ENCODE results near the gene PRTN3.
"Not testable (repeated sequence)": the region's sequence is repeated elsewhere in the genome, so short reads cannot be mapped to it uniquely, and the experiment has no call there.

PRTN3 gene

DNA sequence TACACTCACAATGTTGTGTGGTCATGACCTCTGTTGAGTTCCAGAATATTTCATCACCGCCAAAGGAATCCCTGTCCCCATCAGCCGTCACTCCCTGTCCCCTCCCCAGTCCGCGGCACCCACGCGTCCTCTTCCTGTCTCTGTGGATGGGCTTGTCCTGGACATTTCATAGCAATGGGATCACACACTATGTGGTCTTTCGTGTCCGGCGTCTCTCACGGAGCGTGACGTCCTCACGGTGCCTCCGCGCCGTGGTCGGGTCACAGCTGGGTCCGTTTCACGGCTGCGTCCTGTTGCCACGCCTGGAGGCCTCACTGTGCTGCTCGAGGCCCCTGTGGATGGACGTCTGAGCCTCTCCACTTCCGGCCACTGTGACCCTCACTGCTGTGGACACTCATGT lies 6.6 kb upstream of the PRTN3 start:
- no peak for DNase-seq (ENCODE audit: insufficient read length, low spot score)
- no peak for TF ChIP-seq POLR2A (IDR thresholded peaks at IDR 0.05; ENCODE audit: low read depth, low read length)
- FAIRE-seq: no peak

DNA sequence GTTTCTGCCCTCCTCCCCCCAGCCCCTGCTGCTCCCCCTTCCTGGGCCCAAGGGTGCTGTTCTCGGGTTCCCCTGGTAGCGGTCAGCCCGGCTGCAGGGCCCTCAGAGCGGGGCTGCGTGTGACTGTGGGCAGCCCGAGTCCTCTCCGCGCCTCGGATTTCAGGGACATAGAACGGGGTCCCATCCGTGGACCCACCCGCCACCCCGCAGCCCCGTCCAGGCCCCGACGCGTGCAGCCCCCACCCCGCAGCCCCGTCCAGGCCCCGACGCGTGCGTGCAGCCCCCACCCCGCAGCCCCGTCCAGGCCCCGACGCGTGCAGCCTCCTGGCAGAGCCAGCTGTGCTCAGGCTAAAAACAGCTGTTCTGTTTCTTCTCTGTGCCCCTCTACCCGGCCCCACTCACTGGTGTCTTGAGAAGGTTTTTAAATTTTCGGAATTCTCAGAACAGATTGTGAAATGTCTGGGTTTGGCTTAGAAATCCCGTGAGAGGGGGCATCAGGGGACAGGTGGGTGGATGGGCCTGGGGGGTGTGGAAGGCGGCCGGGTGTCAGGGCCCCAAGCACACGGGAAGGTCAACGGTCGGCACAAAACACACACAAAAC lies 5.5 kb upstream of the PRTN3 start:
- DNase-seq (ENCODE audit: insufficient read length, low spot score) (no peak), FAIRE-seq (no peak)
- TF ChIP-seq POLR2A (IDR thresholded peaks at IDR 0.05; ENCODE audit: low read depth, low read length): no peak

DNA sequence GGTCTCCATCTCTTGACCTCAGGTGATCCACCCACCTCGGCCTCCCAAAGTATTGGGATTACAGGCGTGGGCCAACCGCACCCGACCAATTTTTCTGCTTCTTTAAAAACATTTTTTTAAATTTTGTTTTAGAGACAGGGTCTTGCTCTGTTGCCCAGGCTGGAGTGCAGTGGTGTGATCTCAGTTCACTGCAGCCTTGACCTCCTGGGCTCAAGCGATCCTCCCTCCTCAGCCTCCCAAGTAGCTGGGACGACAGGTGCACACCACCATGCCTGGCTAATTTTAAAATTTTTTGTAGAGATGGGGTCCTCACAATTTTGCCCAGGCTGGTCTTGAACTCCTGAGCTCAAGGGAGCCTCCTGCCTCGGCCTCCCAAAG lies 2.0 kb downstream of the PRTN3 start:
- DNase-seq (ENCODE audit: insufficient read length, low spot score); FAIRE-seq: not testable (repeated sequence)

DNA sequence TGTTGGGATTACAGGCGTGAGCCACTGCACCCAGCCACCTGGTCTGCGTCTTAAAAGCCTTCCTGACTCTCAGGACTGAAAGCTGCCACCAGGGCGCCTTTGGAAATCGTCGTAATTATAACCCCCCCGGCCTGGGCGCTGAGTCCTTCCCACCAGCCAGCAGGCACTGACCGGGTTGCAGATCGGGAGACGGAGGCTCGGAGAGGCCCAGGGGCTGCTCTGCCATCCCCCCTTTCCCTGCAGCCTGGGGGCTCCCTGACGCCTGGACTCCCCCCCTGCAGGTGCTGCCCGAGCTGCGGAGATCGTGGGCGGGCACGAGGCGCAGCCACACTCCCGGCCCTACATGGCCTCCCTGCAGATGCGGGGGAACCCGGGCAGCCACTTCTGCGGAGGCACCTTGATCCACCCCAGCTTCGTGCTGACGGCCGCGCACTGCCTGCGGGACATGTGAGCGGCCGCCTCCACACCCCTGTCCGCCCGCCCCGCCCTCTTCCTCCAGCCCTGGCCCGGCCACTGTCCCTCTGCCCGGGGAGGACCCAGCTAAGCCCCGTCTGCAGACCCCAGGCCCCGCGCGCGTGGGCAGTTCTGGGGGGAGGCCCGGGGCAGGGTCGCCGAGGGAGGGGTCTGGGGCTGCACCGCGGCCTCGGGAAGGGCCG lies 2.5 kb downstream of the PRTN3 start:
- TF ChIP-seq POLR2A (IDR thresholded peaks at IDR 0.05; ENCODE audit: low read depth, low read length): no peak
- DNase-seq (ENCODE audit: insufficient read length, low spot score): no peak
- no peak for FAIRE-seq

DNA sequence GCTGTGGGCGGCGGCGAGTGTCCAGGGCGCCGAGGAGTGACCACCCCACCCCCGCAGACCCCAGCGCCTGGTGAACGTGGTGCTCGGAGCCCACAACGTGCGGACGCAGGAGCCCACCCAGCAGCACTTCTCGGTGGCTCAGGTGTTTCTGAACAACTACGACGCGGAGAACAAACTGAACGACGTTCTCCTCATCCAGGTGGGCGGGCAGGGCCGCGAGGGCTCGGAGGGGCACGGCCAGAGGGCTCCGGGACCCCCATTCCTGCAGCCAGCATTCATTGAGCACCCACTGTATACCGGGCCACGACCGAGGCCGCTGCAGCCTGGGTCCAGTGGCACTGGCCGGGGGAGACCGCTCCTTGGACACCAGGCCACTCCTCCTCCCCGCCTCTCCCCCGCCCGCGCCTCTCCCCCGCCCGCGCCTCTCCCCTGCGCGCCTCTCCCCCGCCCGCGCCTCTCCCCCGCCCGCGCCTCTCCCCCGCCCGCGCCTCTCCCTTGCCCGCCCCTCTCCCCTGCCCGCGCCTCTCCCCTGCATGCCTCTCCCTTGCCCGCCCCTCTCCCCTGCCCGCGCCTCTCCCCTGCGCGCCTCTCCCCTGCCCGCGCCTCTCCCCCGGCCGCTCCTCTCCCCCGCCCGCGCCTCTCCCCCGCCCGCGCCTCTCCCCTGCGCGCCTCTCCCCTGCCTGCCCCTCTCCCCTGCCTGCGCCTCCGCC lies 3.2 kb downstream of the PRTN3 start:
- no peak for TF ChIP-seq POLR2A (IDR thresholded peaks at IDR 0.05; ENCODE audit: low read depth, low read length)
- FAIRE-seq (no peak), DNase-seq (ENCODE audit: insufficient read length, low spot score) (no peak)

DNA sequence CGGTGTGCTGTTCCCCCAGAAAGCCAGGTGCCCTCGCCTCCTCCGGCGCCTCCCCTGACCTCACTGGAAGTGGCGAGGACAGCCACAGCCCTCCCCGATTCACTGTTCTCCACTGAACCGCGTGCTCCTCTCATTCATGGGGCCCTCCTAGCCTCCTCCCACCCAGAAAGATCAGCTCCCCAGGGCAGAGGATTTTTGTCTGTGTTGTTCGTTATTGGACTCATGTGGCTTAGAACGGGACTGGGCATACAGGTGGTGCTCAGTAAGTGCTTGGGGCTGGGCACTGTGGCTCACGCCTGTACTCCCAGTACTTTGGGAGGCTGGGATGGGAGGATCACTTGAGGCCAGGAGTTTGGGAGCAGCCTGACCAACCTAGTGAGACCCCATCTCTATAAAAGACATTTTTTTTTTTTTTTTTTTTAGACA lies 3.8 kb downstream of the PRTN3 start:
- DNase-seq (ENCODE audit: insufficient read length, low spot score): no peak
- FAIRE-seq: no peak

DNA sequence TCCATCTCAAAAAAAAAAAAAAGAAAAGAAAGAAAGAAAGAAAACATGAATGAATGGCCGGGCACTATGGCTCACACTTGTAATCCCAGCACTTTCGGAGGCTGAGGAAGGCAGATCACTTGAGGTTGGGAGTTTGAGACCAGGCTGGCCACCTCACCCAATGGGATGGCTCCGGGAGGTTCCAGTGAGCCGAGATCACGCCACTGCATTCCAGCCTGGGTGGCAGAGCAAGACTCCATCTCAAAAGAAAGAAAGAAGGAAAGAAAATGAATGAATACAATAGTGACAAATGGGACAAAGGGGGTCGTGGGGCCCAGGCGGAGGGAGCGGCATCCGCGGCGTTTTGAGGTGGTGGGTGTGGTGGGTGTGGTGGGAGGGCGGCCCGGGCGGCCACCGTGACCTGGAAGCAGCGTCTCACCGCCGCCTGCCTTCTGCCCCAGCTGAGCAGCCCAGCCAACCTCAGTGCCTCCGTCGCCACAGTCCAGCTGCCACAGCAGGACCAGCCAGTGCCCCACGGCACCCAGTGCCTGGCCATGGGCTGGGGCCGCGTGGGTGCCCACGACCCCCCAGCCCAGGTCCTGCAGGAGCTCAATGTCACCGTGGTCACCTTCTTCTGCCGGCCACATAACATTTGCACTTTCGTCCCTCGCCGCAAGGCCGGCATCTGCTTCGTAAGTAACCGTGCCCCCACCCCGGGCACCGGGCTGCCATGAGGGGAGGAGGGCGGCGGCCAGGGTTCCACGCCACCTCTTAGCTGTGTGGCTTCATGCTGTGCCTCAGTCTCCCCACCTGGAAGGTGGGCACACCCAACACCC lies 5.1 kb downstream of the PRTN3 start:
- TF ChIP-seq POLR2A (IDR thresholded peaks at IDR 0.05; ENCODE audit: low read depth, low read length): no peak
- DNase-seq (ENCODE audit: insufficient read length, low spot score): no peak
- FAIRE-seq: no peak

More for the DNA sequence above, 3.8 kb downstream of the PRTN3 start:
- TF ChIP-seq POLR2A (IDR thresholded peaks at IDR 0.05; ENCODE audit: low read depth, low read length): no peak

DNA sequence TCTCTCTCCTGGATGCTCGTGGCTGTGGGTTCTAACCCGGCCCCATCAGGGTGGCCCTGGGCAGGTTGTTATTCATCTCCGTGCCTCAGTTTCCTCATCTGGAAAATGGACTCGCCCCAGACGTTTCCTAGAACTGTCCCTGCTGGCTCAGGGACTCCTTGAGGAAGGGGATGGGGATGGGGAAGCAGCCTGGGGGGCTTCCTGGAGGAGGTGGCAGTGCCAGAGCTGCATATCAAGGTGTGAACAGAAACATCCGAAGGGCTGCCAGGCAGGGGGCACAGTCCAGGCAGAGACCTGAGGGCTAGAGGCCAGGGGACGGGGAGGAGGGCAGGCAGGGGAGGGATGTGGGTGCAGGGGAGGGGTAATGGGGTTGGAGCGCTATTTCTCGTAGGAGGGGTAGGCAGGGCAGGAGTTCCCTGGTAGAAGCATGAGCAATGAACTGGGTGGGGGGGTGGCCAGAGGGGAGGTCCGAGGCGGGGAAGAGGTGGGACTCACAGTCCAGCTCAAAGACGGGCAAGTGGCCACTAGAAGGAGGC lies 7.7 kb downstream of the PRTN3 start:
- no peak for DNase-seq (ENCODE audit: insufficient read length, low spot score)
- no peak for TF ChIP-seq POLR2A (IDR thresholded peaks at IDR 0.05; ENCODE audit: low read depth, low read length)
- FAIRE-seq: no peak

DNA sequence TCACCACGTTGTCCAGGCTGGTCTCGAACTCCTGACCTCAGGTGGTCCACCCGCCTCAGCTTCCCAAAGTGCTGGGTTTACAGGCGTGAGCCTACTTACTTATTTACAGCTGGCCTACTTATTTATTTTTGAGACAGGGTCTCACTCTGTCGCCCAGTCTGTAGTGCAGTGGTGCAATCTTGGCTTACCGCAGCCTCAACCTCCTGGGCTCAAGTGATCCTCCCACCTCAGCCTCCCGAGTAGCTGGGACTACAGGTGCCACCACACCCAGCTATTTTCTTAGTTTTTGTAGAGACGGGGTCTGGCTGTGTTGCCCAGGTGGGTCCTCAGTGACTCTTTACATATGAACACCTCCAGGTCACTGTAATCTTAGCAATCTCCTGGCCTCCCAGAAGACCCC lies 8.4 kb downstream of the PRTN3 start:
- FAIRE-seq; DNase-seq (ENCODE audit: insufficient read length, low spot score): not testable (repeated sequence)

DNA sequence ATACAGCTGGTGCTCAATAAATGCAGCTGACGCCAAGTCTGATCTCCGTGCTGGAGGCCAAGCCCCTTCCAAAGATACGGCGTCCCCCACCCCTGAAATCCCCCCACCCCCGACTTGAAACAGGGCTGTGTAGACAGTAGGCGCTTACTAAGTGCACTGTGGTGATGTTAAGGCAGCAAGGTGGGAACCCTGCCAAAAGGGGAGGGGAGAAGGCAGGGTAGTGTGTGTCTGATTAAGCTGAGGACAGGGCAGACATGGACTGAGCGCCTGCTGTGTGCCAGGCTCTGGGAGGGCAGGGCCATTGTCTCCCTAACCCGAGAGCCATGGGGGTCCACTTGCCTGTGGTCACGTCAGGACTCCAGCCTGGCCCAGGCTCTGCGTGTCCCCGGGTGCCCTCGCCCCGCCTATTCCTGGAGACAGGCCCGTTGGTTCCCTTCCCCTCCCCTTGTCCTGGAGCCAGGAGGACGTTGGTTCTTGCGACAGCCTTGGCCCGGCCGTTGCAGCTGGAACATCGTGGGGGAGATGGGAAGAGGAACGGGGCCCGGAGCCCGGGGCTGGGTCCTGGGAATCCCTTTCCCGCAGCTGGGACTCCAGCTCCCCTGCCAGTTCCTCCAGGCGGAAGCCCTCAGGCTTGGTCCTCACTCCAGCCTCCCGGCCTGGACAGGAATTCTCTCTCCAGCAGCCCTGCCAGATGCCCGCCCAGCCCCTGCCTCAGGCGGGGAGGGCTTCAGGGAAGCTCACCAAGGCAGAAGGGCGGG lies 9.6 kb downstream of the PRTN3 start:
- FAIRE-seq (peak; percentile 90), DNase-seq (ENCODE audit: insufficient read length, low spot score) (peak; percentile 96)
- peak; percentile 20; the same call in 1 of the 2 replicates for TF ChIP-seq POLR2A (IDR thresholded peaks at IDR 0.05; ENCODE audit: low read depth, low read length)

DNA sequence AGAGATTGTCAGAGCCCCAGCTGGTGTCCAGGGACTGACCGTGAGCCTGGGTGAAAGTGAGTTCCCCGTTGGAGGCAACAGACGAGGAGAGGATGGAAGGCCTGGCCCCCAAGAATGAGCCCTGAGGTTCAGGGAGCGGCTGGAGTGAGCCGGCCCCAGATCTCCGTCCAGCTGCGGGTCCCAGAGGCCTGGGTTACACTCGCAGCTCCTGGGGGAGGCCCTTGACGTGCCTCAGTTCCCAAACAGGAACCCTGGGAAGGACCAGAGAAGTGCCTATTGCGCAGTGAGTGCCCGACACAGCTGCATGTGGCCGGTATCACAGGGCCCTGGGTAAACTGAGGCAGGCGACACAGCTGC lies 10.2 kb downstream of the PRTN3 start:
- DNase-seq (ENCODE audit: insufficient read length, low spot score): no peak
- no peak for TF ChIP-seq POLR2A (IDR thresholded peaks at IDR 0.05; ENCODE audit: low read depth, low read length)
- no peak for FAIRE-seq

DNA sequence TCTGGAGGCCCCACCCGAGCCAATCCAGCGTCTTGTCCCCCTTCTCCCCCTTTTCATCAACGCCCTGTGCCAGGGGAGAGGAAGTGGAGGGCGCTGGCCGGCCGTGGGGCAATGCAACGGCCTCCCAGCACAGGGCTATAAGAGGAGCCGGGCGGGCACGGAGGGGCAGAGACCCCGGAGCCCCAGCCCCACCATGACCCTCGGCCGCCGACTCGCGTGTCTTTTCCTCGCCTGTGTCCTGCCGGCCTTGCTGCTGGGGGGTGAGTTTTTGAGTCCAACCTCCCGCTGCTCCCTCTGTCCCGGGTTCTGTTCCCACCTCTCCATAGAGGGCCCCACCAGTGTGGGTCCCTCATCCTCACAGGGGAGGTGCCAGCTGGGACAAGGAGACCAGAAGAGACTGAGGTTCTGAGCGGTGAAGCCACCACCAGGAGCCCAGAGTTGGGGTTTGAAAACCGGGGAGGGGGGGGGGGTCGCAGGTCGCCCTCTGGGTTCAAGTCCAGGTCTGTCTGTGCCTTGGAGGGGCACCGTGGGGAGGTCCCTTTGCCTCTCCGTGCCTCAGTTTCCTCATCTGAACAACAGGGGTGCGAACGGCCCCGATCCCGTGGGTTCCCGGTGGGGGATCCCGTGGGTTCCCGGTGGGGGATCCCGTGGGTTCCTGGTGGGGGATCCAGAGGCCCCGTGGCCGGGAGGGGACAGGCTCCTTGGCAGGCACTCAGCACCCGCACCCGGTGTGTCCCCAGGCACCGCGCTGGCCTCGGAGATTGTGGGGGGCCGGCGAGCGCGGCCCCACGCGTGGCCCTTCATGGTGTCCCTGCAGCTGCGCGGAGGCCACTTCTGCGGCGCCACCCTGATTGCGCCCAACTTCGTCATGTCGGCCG lies 11.6 kb downstream of the PRTN3 start, which contains the start of gene ELANE:
Gene ELANE, plus strand, starts transcription at position 168 of the 878 bp plus-strand sequence. Its CDS starts 26 bp downstream, at position 194.
- no peak for FAIRE-seq
- no peak for TF ChIP-seq POLR2A (IDR thresholded peaks at IDR 0.05; ENCODE audit: low read depth, low read length)

More for the DNA sequence above, 11.6 kb downstream of the PRTN3 start, which contains the start of gene ELANE:
- DNase-seq (ENCODE audit: insufficient read length, low spot score): no peak

Measured in H54 (cell line).